ENCODE measurements around the gene CFAP210. TPM values are rescaled to one million over a fixed set of nuclear protein-coding genes. Genes with fewer than 3 reads are reported as not detected.
"Not testable (repeated sequence)": the region's sequence is repeated elsewhere in the genome, so short reads cannot be mapped to it uniquely, and the experiment has no call there.

The CFAP210 gene
- total RNA-seq, 3 donors from 2014 or later (not counting 1 experiment from before 2014, with no cell fraction given) = 0.27 to 8.4 (median 1.5) TPM

DNA sequence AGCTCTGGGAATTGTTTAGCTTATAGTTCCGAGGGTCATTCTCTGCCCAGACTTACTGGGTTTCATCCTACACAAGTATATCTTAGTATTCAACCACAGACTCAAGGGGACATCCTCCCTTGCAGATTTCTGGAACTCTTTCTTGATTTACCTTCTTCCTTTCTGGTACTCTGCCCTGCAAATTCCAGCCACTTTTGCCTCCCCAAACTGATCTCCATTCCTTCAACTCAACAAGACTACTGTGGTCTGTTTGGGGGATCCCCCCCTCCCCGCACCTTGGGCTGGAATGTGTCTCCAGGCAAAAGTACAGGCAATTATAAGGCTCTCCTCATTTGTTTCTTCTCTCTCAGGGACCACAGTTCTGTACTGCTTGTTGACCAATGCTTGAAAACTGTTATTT, 13.4 kb upstream of the CFAP210 start:
- Mint-ChIP-seq H3K4me3 (no peak overlapping the region), H3K27me3 (ENCODE audit: low read depth in 2 of 2) (no peaks in the 10 kb centered on the region), H3K27ac (no peak overlapping the region), H3K9me3 (no peaks in the 10 kb centered on the region), H3K4me1 (no peaks in the 10 kb centered on the region), H3K36me3 (no peaks in the 10 kb centered on the region)
- Histone ChIP-seq H3K4me1 (ENCODE audit: control insufficient read depth, insufficient read depth, low read length) (no peaks in the 10 kb centered on the region), H3K36me3 (ENCODE audit: control insufficient read depth, insufficient read depth, low read length) (no peaks in the 10 kb centered on the region), H3K27ac (ENCODE audit: low read length) (no peak overlapping the region), H3K27me3 (ENCODE audit: control insufficient read depth, insufficient read depth, low read length) (no peaks in the 10 kb centered on the region), H3K4me3 (ENCODE audit: low read length) (no peak overlapping the region), H3K9me3 (ENCODE audit: control insufficient read depth, insufficient read depth, low read length) (no peaks in the 10 kb centered on the region)
- TF ChIP-seq, protein P1, sequence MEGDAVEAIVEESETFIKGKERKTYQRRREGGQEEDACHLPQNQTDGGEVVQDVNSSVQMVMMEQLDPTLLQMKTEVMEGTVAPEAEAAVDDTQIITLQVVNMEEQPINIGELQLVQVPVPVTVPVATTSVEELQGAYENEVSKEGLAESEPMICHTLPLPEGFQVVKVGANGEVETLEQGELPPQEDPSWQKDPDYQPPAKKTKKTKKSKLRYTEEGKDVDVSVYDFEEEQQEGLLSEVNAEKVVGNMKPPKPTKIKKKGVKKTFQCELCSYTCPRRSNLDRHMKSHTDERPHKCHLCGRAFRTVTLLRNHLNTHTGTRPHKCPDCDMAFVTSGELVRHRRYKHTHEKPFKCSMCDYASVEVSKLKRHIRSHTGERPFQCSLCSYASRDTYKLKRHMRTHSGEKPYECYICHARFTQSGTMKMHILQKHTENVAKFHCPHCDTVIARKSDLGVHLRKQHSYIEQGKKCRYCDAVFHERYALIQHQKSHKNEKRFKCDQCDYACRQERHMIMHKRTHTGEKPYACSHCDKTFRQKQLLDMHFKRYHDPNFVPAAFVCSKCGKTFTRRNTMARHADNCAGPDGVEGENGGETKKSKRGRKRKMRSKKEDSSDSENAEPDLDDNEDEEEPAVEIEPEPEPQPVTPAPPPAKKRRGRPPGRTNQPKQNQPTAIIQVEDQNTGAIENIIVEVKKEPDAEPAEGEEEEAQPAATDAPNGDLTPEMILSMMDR (IDR thresholded peaks at IDR 0.05) = no peak
- 100% methylated on average over 2 of the region's 2 CpGs for WGBS (ENCODE audit: insufficient coverage)
- intact Hi-C loops (cut with micrococcal nuclease) = no loop called here
- ATAC-seq (no peak), DNase-seq (no peak)

DNA sequence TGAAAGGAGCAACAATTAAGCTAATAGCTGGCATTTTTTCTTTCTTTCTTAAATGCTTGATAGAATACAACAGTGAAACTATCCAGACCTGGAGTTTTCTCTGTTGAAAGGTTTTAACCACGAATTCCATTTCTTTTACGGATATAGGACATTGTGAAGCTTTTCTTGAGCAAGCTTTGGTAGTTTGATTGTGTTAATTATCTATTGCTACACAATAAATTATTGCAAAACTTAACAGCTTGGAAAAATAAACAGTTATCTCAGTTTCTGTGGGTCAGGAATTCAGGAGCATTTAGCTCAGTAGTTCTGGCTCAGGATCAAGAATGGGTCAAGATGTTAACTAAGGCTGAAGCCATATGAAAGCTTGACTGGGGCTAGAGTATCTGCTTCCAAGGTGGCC, 11.7 kb upstream of the CFAP210 start:
- Mint-ChIP-seq H3K27ac (no peak overlapping the region), H3K36me3 (no peaks in the 10 kb centered on the region), H3K4me3 (no peak overlapping the region), H3K4me1 (no peaks in the 10 kb centered on the region), H3K27me3 (ENCODE audit: low read depth in 2 of 2) (no peaks in the 10 kb centered on the region), H3K9me3 (no peaks in the 10 kb centered on the region)
- Histone ChIP-seq H3K27ac (ENCODE audit: low read length) (no peak overlapping the region), H3K4me1 (ENCODE audit: control insufficient read depth, insufficient read depth, low read length) (no peaks in the 10 kb centered on the region), H3K36me3 (ENCODE audit: control insufficient read depth, insufficient read depth, low read length) (peaks cover 4% of the 10 kb centered on the region), H3K27me3 (ENCODE audit: control insufficient read depth, insufficient read depth, low read length) (no peaks in the 10 kb centered on the region), H3K4me3 (ENCODE audit: low read length) (no peak overlapping the region), H3K9me3 (ENCODE audit: control insufficient read depth, insufficient read depth, low read length) (no peaks in the 10 kb centered on the region)
- no peak for DNase-seq
- no peak for ATAC-seq
- intact Hi-C loops (cut with micrococcal nuclease) = no loop called here
- no CpG with 5 or more reads among the region's 2 CpGs for WGBS (ENCODE audit: insufficient coverage)
- TF ChIP-seq, protein P1 (IDR thresholded peaks at IDR 0.05) = no peak

DNA sequence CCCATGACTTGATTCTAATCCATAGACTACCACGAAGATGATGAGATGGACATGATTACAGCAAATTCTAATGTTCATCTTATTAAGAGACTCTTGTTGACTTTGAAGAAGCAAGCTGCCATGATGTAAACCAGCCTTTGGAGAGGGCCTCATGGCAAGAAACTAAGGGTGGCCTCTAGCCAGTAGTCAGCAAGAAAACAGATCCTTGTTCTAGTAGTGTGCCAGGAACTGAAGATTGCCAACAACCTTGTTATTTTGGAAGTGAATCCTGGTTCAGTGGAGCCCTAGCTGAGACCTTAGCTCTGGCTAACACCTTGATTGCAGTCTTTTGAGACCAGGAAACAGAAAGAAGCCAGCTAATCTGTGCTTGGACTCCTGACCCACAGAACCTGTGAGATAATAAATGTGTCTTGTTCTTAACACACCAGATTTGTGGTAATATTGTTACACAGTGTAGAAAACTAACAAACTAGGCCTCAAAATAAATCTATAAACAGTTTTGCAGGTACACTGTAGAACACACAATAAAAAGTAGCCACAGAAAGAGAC, 10.0 kb upstream of the CFAP210 start:
- Mint-ChIP-seq H3K4me1 (no peaks in the 10 kb centered on the region), H3K27ac (no peak overlapping the region), H3K36me3 (no peaks in the 10 kb centered on the region), H3K9me3 (no peaks in the 10 kb centered on the region), H3K27me3 (ENCODE audit: low read depth in 2 of 2) (no peaks in the 10 kb centered on the region), H3K4me3 (no peak overlapping the region)
- intact Hi-C loops (cut with micrococcal nuclease) = no loop called here
- Histone ChIP-seq H3K27me3 (ENCODE audit: control insufficient read depth, insufficient read depth, low read length) (no peaks in the 10 kb centered on the region), H3K4me3 (ENCODE audit: low read length) (no peak overlapping the region), H3K4me1 (ENCODE audit: control insufficient read depth, insufficient read depth, low read length) (no peaks in the 10 kb centered on the region), H3K27ac (ENCODE audit: low read length) (no peak overlapping the region), H3K36me3 (ENCODE audit: control insufficient read depth, insufficient read depth, low read length) (peaks cover 6% of the 10 kb centered on the region), H3K9me3 (ENCODE audit: control insufficient read depth, insufficient read depth, low read length) (no peaks in the 10 kb centered on the region)
- ATAC-seq = no peak
- TF ChIP-seq, protein P1 (IDR thresholded peaks at IDR 0.05) = no peak
- WGBS (ENCODE audit: insufficient coverage) = no CpG with 5 or more reads among the region's 1 CpG
- no peak for DNase-seq

DNA sequence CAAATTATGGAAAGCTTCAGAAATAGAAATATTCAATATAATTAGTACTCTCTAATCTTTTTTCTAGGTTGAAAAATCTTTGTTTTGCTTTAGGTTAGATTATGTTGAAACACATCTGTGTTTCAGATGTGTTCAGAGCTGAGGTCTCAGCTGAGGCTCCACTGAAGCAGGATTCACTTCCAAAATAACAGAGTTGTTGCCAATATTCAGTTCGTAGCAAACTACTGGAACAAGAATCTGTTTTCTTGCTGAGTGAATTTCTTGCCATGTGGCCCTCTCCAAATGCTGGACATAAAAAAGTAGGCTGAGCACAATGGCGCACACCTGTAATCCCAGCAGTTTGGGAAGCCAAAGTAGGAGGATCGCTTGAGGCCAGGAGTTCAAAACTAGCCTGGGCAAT, 8.8 kb upstream of the CFAP210 start:
- Mint-ChIP-seq H3K36me3 (no peaks in the 10 kb centered on the region), H3K27me3 (ENCODE audit: low read depth in 2 of 2) (no peaks in the 10 kb centered on the region), H3K27ac (no peak overlapping the region), H3K9me3 (no peaks in the 10 kb centered on the region), H3K4me1 (no peaks in the 10 kb centered on the region), H3K4me3 (no peak overlapping the region)
- no peaks in the 10 kb centered on the region for H3K9me3 ChIP-seq (ENCODE audit: control insufficient read depth, insufficient read depth, low read length)
- H3K27ac ChIP-seq (ENCODE audit: low read length) = no peak overlapping the region
- WGBS (ENCODE audit: insufficient coverage) = 95% methylated on average over 3 of the region's 3 CpGs
- intact Hi-C loops (cut with micrococcal nuclease) = no loop called here
- no peaks in the 10 kb centered on the region for H3K27me3 ChIP-seq (ENCODE audit: control insufficient read depth, insufficient read depth, low read length)
- ATAC-seq = no peak
- H3K4me3 ChIP-seq (ENCODE audit: low read length) = no peak overlapping the region
- no peak for DNase-seq
- TF ChIP-seq, protein P1 (IDR thresholded peaks at IDR 0.05) = no peak
- H3K36me3 ChIP-seq (ENCODE audit: control insufficient read depth, insufficient read depth, low read length) = peaks cover 12% of the 10 kb centered on the region
- no peaks in the 10 kb centered on the region for H3K4me1 ChIP-seq (ENCODE audit: control insufficient read depth, insufficient read depth, low read length)

DNA sequence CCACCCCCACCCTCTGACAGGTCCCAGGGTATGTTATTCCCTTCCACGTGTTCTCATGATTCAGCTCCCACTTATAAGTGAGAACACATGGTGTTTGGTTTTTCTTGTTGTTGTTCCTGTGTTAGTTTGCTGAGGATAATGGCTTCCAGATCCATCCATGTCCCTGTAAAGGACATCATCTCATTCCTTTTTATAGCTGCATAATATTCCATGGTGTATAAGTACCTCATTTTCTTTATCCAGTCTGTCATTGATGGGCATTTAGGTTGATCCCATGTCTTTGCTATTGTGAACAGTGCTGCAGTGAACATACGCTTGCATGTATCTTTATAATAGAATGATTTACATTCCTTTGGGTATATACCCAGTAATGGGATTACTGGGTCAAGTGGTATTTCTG, 5.0 kb upstream of the CFAP210 start:
- not testable (repeated sequence) for H3K4me3 ChIP-seq (ENCODE audit: low read length); H3K27ac ChIP-seq (ENCODE audit: low read length); H3K9me3 ChIP-seq (ENCODE audit: control insufficient read depth, insufficient read depth, low read length); H3K4me1 ChIP-seq (ENCODE audit: control insufficient read depth, insufficient read depth, low read length); ATAC-seq; H3K4me3 Mint-ChIP-seq; H3K27me3 ChIP-seq (ENCODE audit: control insufficient read depth, insufficient read depth, low read length); H3K36me3 Mint-ChIP-seq; H3K9me3 Mint-ChIP-seq; DNase-seq; H3K27ac Mint-ChIP-seq; H3K27me3 Mint-ChIP-seq (ENCODE audit: low read depth in 2 of 2)
- WGBS (ENCODE audit: insufficient coverage) = 100% methylated on average over 1 of the region's 2 CpGs
- peaks cover 9 to 10% of the 10 kb centered on the region in 2 donors for H3K4me1 Mint-ChIP-seq
- H3K36me3 ChIP-seq (ENCODE audit: control insufficient read depth, insufficient read depth, low read length) = peaks cover 14% of the 10 kb centered on the region
- intact Hi-C loops (cut with micrococcal nuclease) = loop anchor here (10.0 kb wide), 2 partner anchors 96 to 126 kb away; partner anchors contain the start of genes METTL5, SSB and UBR3

All from natural killer cell (primary cell).